T-helper 2 cell (primary cell): ENCODE data around the gene YBX1.

ENCODE experiments used
- DNase-seq, 5 experiments: peaks; one replicate each; pipeline versions ENCODE4 v3.0.0 to v3.0.0-alpha.2; 2012 to 2022

YBX1 gene

DNA sequence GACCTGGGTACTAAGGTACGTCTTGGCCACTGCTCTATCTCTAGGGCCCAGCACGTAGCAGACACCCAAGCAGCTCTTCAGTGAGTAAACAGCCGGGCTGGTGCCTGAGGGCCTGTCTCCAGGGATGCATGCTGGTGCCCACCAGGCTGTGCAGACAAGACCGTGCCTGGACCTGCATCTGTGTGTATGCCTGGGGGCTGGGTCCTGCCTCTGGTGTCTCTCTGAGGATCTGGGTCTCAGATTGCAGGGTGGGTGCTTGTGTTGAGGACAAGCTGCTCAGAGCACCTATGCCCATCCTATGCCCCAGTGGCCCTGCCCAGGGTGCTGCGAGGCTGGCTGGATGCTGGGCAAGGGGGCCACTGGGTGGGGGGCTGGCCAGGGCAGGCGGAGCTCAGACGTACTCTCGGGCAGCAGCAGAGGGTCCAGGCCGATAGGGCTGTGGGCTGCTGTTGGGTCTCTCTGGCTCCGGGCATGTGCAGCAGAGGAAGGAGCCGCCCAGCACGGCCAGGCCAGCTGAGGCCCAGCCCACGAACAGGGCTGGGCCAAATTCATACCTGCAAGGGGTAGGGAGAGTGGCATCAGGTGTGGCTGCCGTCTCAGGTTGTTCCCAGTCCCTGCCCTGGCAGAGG is 53.4 kb downstream of the YBX1 start:
- no peak for DNase-seq

GRCh38 chr1:42736152-42736551 is 53.9 kb downstream of the YBX1 start:
- DNase-seq, result no peak

DNA sequence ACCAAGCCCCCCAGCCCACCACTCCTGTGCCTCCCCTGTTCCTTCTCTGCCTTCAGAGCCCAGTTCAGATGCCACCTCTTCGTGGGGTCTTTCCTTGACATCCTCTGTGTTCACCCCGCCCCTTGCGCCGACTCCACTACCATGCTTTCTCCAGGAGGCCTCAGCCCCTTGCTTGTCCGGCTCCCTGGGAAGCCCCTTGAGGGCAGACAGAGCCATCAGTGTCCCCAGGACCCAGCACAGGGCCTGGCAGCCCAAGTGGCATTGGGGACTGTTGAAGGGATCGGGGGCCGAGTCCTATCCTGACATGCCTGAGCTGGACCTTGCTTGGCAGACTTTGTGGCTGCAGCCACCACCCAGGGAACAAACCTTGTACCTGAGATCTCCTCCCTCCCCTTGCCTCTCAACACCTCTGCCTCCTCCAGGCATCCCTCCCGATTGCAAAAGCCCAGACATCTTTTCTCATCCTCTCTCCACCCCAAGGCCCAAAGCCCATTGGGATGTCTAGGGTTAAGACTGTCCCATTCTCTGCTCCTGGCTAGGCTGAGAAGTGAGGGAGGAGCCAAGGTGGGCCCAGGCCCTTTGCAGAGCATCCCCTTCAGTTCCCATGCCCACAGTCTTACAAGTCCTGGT is 54.5 kb downstream of the YBX1 start:
- no peak for DNase-seq

DNA sequence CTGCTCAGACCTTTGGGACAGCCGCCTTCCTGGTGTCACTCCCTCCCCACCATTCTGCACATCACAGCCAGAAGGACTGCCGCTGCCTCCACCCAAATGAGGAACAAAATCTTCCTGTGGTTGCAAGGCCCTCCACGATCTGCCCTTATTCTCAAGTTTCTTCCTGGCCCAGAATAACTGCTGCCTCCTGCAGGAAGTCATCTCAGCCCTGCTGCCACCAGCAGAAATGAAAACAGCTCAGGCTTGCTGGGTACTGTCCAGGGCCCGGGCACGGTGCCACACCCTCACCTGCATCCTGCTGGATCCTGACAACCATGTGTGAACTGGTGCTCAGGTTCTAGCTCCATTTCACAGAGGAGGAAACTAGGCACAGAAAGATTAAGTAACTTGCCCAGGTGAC is 55.0 kb downstream of the YBX1 start:
- DNase-seq, result peak in 1 of 5 experiments; percentile 16

GRCh38 chr1:42737986-42738677 is 55.9 kb downstream of the YBX1 start:
- DNase-seq, result no peak

GRCh38 chr1:42738678-42739226 is 56.5 kb downstream of the YBX1 start:
- DNase-seq, result no peak

DNA sequence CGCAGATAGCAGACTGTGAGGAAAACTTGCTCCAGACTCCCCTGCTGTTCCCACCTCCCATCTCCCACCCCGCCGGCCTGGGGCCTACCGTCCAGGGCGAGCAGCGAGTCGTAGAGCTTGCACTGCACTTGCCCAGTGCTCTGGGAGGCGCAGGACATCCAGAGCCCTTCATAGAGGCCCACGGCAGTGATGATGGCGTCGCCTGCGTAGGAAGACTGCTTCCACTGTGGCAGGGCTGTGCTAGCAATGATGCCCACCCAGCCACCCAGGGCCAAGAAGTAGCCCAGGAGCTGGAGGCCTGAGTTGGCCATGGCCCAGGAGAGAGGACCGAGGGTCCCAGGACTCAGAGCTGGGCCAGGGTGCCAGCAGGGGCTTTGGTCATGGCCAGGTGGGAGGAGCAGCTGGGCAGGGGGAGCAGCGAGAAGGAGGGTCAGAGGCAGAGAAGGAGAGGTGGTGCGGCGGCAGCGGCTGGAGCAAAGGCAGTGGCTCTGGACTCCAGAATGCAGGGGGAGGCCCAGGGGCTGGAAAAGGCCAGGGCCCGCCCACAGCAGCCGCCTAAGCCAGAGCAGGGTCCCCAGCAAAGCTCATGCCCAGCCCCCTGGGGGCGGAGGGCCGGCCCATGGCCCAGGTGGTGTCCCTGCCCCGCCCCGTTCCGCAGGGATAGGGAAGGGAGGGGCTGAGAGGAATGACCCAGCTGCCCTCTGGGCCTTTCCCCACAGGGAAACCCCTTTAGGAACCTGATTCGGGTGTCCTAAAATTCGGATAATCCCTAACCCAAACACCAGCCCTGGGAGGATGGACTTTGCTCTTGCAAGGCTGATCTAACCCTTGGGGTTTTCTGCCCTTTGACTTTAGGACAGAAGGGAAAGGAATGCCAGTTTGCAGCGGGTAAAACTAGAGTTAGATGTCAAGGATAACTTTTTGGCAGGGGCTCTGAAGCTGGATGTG is 57.8 kb downstream of the YBX1 start, which contains the start of gene CLDN19:
Gene CLDN19 (minus strand): TSS at position 484 of the 948 bp plus-strand sequence. CDS start 173 bp downstream, at position 311.
- no peak for DNase-seq

DNA sequence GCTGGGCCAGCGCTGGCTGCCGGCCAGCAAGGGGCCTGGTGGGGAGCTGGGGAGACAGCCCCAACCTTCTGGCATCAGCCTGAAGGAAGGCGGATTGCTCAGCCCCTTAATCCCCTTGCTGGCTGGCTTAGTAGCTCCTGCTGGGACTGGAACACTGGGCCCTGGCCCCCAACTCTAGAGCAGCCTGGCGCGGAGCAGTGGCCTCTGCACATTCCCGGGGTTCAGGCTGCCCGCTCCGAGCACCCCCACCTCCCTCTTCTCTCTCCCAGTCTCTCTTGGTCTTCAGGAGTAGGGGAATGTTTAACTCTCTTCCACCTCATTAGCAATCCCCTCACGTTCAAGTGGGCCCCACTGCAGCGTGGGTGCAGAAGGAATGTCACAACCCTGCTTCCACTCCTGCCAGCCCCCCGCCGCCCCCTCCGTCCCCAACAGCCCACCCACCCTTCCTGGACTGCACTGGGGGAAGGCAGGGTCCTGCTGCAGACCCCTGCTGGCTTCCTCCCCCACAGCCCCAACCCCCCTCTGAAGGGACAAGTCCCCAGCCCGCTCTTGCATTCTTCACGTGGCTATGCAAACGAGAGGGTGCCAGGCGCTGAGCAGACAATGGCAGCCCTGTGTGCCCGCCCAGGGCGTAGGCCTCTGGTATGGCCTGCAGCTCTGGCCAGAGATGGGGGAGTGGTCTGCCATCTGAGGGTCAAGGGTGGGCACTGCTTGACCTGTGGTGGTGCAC is 58.8 kb downstream of the YBX1 start:
- DNase-seq, result no peak

DNA sequence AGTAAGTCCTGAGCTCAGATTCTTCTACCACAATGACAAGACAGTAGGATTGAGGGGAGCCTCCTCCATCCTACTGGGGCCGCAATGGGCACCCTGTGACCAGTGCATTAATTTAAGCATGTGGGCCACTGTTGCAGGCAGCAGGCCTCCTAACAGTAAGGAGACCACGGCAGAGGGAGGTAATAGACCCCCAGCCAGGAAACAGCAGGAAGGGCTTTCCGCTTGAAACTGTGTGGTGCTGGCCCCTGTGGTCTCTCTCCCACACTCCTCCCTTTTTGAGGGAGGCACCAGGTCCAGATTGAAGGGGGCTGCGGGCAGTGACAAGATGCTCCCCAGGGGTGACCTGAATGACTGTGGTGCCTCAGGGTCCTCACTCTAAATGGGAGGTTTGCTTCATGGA is 59.5 kb downstream of the YBX1 start:
- no peak for DNase-seq

DNA sequence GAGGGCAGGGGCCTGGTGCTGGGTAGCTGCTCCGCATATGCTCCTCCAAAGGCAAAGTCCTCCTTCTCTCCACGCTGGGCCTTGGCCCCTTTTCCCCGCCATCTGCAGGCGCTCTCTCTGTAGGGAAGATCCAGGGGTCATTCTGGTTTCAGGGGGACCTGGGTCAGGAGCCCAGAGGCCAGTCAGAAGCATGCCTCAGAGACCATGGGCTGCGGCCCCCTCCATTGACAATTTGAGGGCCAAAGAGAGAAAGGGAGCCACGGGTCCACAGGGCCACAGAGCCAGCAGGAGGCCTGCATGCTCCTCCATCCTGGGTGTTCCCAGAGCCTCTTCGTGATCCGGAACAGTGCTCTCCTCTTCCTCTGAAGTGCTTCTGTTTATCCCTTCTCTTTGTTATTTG is 59.9 kb downstream of the YBX1 start:
- no peak for DNase-seq

GRCh38 chr1:42742617-42743316 is 60.5 kb downstream of the YBX1 start:
- no peak for DNase-seq

DNA sequence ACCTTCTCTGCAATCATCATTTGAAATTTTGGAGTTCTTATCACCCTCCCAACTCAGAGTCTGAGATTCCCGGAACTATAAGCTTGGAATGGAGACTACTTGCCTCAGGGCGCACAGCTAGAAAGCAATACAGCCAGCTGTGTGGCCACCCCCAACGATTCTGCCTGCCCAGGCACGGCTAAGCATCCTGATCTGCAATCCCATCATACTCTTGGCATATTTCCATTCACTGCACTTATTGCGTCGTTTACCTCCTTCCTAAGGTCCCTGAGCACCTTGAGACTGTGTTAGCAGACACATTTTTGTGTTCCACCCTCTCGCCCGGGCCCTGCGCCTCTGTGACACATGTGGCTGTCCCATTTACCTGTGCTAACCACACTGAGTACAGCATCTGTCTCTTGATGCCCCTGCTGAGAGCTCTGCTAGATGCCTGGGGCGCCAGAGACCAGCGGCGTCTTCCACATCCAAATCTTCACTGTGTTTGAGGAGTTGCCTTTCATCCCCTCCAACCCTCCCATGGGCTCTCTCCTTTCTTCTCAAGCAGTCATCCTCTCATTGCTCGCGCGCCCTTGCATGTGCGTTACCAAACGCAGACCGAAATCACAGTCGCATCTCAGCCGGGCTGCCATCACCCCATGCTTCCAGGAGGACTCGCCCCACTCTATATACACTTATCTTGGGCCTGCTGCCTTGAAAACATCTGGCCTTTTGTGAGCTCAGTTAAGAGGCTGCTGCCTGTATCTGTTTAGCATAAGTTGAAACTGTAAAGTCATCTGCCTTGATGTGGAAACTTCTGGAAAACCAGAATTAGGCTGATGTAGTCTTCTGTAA is 61.3 kb downstream of the YBX1 start:
- DNase-seq, result no peak

GRCh38 chr1:42744148-42744413 is 61.9 kb downstream of the YBX1 start:
- no peak for DNase-seq

- DNase-seq, result no peak
These were observed 63.6 kb downstream of the YBX1 start for GRCh38 chr1:42745851-42746250.

DNA sequence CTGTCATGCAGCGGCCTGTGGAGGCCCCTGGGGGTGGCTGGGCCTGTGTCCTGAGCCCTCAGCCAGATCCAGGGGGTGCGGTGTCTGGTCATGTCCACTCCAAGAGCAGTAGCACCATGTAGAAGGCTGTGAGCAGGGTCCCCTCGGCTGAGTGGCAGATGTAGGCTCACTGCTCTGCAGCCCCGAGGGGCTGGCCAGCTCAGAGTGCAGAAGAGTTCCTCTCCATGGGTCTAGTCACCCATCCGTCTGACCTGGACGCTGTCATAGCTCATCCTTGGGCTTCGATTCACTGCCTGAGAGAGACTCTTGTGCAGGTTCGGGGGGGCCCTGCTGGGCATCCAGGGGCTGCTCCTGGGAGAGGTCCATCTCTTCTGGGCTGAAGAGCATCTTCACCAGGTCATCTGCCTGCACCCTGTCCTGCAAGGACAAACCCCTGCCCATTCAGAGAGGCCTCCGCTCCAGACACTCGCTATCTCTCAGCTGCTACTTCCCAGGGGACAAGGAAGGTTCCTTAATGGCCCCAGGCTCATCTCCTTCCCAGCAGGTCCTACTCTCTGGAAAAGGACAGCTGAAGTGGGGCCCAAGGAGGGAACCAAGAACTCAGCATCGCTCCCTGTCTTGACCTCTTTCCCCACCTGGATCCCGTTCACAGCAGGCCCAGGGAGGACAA is 64.4 kb downstream of the YBX1 start:
- DNase-seq, result no peak

- peak in 4 of 5 experiments; percentile 20 to 37 (median 28) for DNase-seq
These were observed 64.9 kb downstream of the YBX1 start for GRCh38 chr1:42747125-42747524.

- DNase-seq, result no peak
These were observed 65.8 kb downstream of the YBX1 start for GRCh38 chr1:42748021-42748420.

DNA sequence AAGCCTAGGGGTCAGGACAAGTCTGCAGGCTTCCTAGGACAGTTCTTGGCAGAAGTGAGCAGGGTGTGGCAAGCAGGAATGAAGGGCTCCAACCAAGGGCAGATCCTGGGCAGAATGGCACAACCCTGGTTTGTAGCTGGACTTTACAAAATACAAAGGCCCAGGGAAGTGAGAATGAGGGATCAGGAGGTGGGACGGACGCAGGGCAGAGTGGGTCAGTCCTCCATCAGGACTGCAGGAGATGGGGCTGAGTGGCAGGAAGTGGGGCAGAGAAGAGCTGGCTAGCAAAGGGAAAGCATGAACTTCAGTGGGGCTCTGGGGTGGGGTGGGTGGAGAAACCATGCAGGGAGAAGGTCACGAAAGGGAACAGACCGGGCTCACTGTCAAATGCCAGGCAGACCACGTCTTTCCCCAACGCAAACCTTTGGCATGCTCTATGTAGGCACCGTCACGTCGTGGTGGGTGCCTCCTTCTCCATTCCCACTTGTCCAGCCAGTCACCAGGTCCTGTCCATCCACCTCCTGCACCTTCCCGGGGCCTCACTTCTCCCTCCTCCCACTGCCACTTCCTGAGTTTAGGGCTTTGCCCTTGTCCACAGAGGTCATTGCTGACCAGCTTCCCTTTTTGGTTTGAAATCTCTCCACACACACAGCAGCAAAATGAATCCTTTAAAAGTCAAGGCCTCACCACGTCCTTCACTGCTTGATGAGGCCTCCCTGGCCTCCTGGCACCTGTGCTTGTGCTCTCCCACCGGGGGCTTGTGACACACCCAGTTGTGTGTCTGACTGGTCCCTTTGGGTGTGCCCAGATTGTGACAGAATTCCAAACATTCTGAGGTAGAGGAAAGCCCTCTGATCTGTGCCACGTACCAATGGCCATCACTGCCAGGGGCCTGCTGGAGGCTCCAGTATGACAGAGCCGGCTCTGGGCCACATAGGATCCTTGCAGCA is 66.5 kb downstream of the YBX1 start:
- no peak for DNase-seq

GRCh38 chr1:42750041-42750440 is 67.8 kb downstream of the YBX1 start:
- DNase-seq, result no peak
